A549 (cell line): Measurements from ENCODE around the gene NPW. TPM values are rescaled to one million over a fixed set of nuclear protein-coding genes. Genes with fewer than 3 reads are reported as not detected.

Source experiments
- ATAC-seq, 2 experiments: fragments of 200-7000 bp in 1 of 2; fragments of >200 bp in 1 of 2; cut with Nextera tagmentation in 1 of 2; cut with Tn5 transposase in 1 of 2; 3 replicates each; pipeline versions ENCODE4 v1.8.0 to v1.9.1; 2018 to 2020; ENCODE audit warnings: mild to moderate bottlenecking in 1 of 2, moderate library complexity in 1 of 2
- CTCF ChIA-PET: fragments of 300-600 bp; sonication (Branson Sonifier 250); formaldehyde crosslinking; extraction: SDS; loops from one replicate; lab custom pipeline; 2021; ENCODE audit warnings: antibody characterized with exemption, inconsistent platforms; lab: Yijun Ruan, JAX
- POLR2A ChIA-PET: fragments of 350-600 bp; formaldehyde crosslinking; extraction: SDS; loops from one replicate; lab custom pipeline; 2021; ENCODE audit warnings: antibody characterized with exemption, inconsistent platforms; lab: Yijun Ruan, JAX
- DNase-seq, 2 experiments: peaks; one replicate each; pipeline versions ENCODE4 v3.0.0 to v3.0.0-alpha.2; 2011 to 2016; ENCODE audit warnings: low read depth in 1 of 2, low spot score in 1 of 2
- FAIRE-seq: peaks from 2 replicates; lab custom pipeline; 2011; peaks lifted over from hg19 to GRCh38; lab: Jason Lieb, UNC
- H3K27ac ChIP-seq, 2 experiments: fragments of >200 bp; sonication (Bioruptor Twin); formaldehyde crosslinking; 3 replicates each; pipeline ENCODE4 v1.5.1; 2016 to 2017
- H3K4me1 ChIP-seq: fragments of >200 bp; sonication (Bioruptor Twin); formaldehyde crosslinking; 3 replicates; pipeline ENCODE4 v1.6.1; 2016
- H3K4me2 ChIP-seq: fragments of >200 bp; sonication (Bioruptor Twin); formaldehyde crosslinking; 3 replicates; pipeline ENCODE4 v1.6.1; 2016
- H3K4me3 ChIP-seq: fragments of >200 bp; sonication (Bioruptor Twin); formaldehyde crosslinking; 3 replicates; pipeline ENCODE4 v1.5.1; 2016
- H3K9me3 ChIP-seq: fragments of >200 bp; sonication (Bioruptor Twin); formaldehyde crosslinking; 3 replicates; pipeline ENCODE4 v1.6.1; 2016
- BCL3 ChIP-seq: fragments of >200 bp; sonication (Bioruptor Twin); formaldehyde crosslinking; IDR thresholded peaks from 3 replicates; pipeline ENCODE4 v1.6.1; 2016
- CBX8 ChIP-seq: fragments of 200-600 bp; sonication (generic); IDR thresholded peaks from 2 replicates; pipeline ENCODE4 v1.6.1; 2016
- CHD4 ChIP-seq: fragments of 200-600 bp; sonication (generic); IDR thresholded peaks from 2 replicates; pipeline ENCODE4 v1.6.1; 2016; ENCODE audit warnings: antibody characterized with exemption, mild to moderate bottlenecking, borderline replicate concordance
- ELK1 ChIP-seq: fragments of 150-350 bp; IDR thresholded peaks from 2 replicates; pipeline ENCODE4 v1.6.1; 2014; ENCODE audit warnings: low read depth, mild to moderate bottlenecking, low read length
- EP300 ChIP-seq, 2 experiments: fragments of >200 bp; sonication (Bioruptor Twin); formaldehyde crosslinking; IDR thresholded peaks; 2 replicates in 1 of 2; 3 replicates in 1 of 2; pipeline ENCODE4 v1.6.1; 2016 to 2017
- FOSL2 ChIP-seq, 2 experiments: fragments of 450-650 bp in 1 of 2; fragments of >200 bp in 1 of 2; sonication (Bioruptor Twin) in 1 of 2; formaldehyde crosslinking; IDR thresholded peaks; 2 replicates each; pipeline versions ENCODE4 v1.5.0 to v1.6.1; 2016 to 2020; ENCODE audit warnings: mild to moderate bottlenecking in 1 of 2, moderate library complexity in 1 of 2
- HEYL ChIP-seq: fragments of 250-450 bp; sonication (Bioruptor Pico); IDR thresholded peaks from 2 replicates; pipeline ENCODE4 v1.8.0; 2021; ENCODE audit warnings: mild to moderate bottlenecking, moderate library complexity
- HOXA7 ChIP-seq: fragments of 250-450 bp; sonication (Bioruptor Pico); IDR thresholded peaks from 2 replicates; pipeline ENCODE4 v1.5.0; 2020; ENCODE audit warnings: mild to moderate bottlenecking, moderate library complexity
- KDM1A ChIP-seq: fragments of 200-600 bp; sonication (generic); IDR thresholded peaks from 2 replicates; pipeline ENCODE4 v1.6.1; 2016; ENCODE audit warnings: low read depth, mild to moderate bottlenecking
- RCOR1 ChIP-seq: fragments of 150-350 bp; IDR thresholded peaks from 2 replicates; pipeline ENCODE4 v1.6.1; 2014; ENCODE audit warnings: antibody characterized with exemption, low read length, low read depth
- REST ChIP-seq: fragments of 200-600 bp; sonication (generic); IDR thresholded peaks from 2 replicates; pipeline ENCODE4 v1.6.1; 2016; ENCODE audit warnings: antibody characterized with exemption, mild to moderate bottlenecking, moderate library complexity
- RFX5 ChIP-seq: fragments of 450-650 bp; IDR thresholded peaks from 2 replicates; pipeline ENCODE4 v1.7.1; 2014; ENCODE audit warnings: antibody characterized with exemption, mild to moderate bottlenecking, moderate library complexity
- TP53 ChIP-seq: fragments of 250-450 bp; sonication (Bioruptor Pico); IDR thresholded peaks from 2 replicates; pipeline ENCODE4 v1.5.0; 2021; ENCODE audit warnings: mild to moderate bottlenecking, moderate library complexity
- USF2 ChIP-seq: fragments of 450-650 bp; IDR thresholded peaks from 2 replicates; pipeline ENCODE4 v1.6.1; 2014; ENCODE audit warnings: antibody characterized with exemption
- ZFP36 ChIP-seq: fragments of 450-650 bp; IDR thresholded peaks from 2 replicates; pipeline ENCODE4 v1.6.1; 2014; ENCODE audit warnings: borderline replicate concordance; ENCODE audit not compliant: partially characterized antibody
- WGBS: methylation state at CpG from one replicate; pipeline ENCODE4 v1.1.6; 2017; ENCODE audit errors: missing lambda C conversion rate; 5-methylcytosine and 5-hydroxymethylcytosine counted together
- polyA plus RNA-seq, 4 experiments: library from polyadenylated mRNA; depleted of rRNA in 3 of 4; stranded (reverse); fragments of >200 nt; fragmentation: RNase III in 1 of 4; extraction: RNeasy Plus Mini Kit Qiagen cat#74134 plus additional on column Dnase treatment in 1 of 4; gene quantifications; 2 replicates in 3 of 4; 3 replicates in 1 of 4; pipeline ENCODE4 v1.2.3, GENCODE V29; 2011 to 2017

The NPW gene
- polyA plus RNA-seq, 2 of the 4 experiments (the other 2 are of a cell fraction) = 0.26 to 1.0 TPM

GRCh38 chr16:1990351-1991134, 29.0 kb upstream of the NPW start:
- WGBS = 56% methylated on average over 37 of the region's 50 CpGs
- ATAC-seq = no peak

More at GRCh38 chr16:1990351-1991134, 29.0 kb upstream of the NPW start:
- Histone ChIP-seq H3K27ac (peak overlapping the region; percentile 58 to 94), H3K4me2 (peak overlapping the region; percentile 79)
- CTCF ChIA-PET = interaction anchor here (0.8 to 19.7 kb wide), 2 partner anchors 14 to 150 kb away, joined by 3 to 196 read pairs; partner anchors contain the start of gene ZNF598
- DNase-seq = no peak
- POLR2A ChIA-PET = no interaction called here
- TF ChIP-seq BCL3 = no peak
- TF ChIP-seq TP53 = no peak
- TF ChIP-seq CHD4 = no peak
- TF ChIP-seq FOSL2 (IDR thresholded peaks at IDR 0.05) = no peak
- peak; percentile 61 for TF ChIP-seq FOSL2 (CRISPR knock-in tag; IDR thresholded peaks at IDR 0.05)
- TF ChIP-seq HOXA7 (CRISPR knock-in tag) = no peak
- no peak for TF ChIP-seq ELK1
- TF ChIP-seq CBX8 = no peak
- no peak for TF ChIP-seq RFX5
- peak; percentile 70 for TF ChIP-seq ZFP36
- no peak for TF ChIP-seq EP300 (IDR thresholded peaks at IDR 0.05)
- no peak for TF ChIP-seq USF2
- no peak for TF ChIP-seq REST
- TF ChIP-seq HEYL (CRISPR knock-in tag) = no peak
- no peak for TF ChIP-seq RCOR1
- TF ChIP-seq KDM1A = no peak
- TF ChIP-seq, all 56 proteins: peak for 2
- FAIRE-seq = no peak
- Histone ChIP-seq H3K9me3 (no peaks in the 10 kb centered on the region), H3K4me1 (peaks cover 61% of the 10 kb centered on the region), H3K4me3 (peak overlapping the region; percentile 56)
